ENCODE results near the gene KLHL28.

The KLHL28 gene

DNA sequence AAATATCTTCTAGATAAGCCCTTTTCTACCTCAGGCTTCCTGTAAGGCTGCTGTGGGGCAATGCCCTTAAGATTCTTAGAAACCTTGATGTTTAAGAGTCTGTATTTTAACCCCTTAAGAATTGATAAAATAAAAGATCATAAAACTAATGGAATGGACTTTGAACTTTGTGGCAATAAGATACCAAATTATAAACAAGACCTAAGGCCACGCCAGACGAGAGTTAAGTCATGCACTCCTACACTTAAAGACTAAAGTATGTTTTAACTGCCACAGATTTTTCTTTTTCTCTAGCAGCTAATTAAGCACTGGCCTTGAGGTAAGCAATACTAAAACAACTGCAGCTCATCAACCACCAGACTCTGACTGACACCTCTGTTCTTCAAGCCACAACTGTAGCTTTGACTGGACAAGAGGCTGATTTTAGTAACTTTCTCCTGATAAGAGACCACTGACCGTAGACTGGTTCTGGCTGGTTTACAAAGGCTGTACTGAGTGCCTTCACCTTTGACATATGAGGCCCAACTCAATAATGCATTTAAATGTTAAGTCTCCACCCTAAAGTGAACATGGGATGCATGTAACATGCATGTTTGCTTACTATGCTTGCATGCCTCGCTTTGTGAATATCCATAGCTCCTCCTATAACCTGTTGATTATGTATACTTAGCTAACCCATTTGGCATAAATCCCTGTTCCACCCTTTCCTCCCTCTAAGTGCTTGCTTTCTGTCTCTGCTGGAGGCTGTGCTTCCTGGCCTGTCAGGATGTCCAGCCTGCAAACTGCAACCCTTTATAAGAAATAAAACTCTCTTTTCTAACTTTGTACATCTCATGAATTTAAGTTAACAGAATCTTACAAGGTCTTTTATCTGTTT, 71.9 kb downstream of the KLHL28 start:
- TF ChIP-seq ARNTL (CRISPR knock-in tag; IDR thresholded peaks at IDR 0.05; ENCODE audit: borderline replicate concordance, low read depth) (no peak), ZFP3 (CRISPR knock-in tag; IDR thresholded peaks at IDR 0.05) (no peak), ZNF8 (CRISPR knock-in tag; IDR thresholded peaks at IDR 0.05) (no peak), BACH2 (CRISPR knock-in tag; IDR thresholded peaks at IDR 0.05; ENCODE audit: borderline replicate concordance) (no peak), ZFP30 (CRISPR knock-in tag; IDR thresholded peaks at IDR 0.05) (no peak), ESRRG (CRISPR knock-in tag; IDR thresholded peaks at IDR 0.05) (no peak)
- TF ChIP-seq, protein P1, sequence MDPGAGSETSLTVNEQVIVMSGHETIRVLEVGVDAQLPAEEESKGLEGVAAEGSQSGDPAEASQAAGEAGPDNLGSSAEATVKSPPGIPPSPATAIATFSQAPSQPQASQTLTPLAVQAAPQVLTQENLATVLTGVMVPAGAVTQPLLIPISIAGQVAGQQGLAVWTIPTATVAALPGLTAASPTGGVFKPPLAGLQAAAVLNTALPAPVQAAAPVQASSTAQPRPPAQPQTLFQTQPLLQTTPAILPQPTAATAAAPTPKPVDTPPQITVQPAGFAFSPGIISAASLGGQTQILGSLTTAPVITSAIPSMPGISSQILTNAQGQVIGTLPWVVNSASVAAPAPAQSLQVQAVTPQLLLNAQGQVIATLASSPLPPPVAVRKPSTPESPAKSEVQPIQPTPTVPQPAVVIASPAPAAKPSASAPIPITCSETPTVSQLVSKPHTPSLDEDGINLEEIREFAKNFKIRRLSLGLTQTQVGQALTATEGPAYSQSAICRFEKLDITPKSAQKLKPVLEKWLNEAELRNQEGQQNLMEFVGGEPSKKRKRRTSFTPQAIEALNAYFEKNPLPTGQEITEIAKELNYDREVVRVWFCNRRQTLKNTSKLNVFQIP (CRISPR knock-in tag; IDR thresholded peaks at IDR 0.05; ENCODE audit: borderline replicate concordance, low read depth), result no peak
- TF ChIP-seq, protein P2, sequence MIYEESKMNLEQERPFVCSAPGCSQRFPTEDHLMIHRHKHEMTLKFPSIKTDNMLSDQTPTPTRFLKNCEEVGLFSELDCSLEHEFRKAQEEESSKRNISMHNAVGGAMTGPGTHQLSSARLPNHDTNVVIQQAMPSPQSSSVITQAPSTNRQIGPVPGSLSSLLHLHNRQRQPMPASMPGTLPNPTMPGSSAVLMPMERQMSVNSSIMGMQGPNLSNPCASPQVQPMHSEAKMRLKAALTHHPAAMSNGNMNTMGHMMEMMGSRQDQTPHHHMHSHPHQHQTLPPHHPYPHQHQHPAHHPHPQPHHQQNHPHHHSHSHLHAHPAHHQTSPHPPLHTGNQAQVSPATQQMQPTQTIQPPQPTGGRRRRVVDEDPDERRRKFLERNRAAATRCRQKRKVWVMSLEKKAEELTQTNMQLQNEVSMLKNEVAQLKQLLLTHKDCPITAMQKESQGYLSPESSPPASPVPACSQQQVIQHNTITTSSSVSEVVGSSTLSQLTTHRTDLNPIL (CRISPR knock-in tag; IDR thresholded peaks at IDR 0.05; ENCODE audit: low read depth), result no peak
- ATAC-seq, result no peak

DNA sequence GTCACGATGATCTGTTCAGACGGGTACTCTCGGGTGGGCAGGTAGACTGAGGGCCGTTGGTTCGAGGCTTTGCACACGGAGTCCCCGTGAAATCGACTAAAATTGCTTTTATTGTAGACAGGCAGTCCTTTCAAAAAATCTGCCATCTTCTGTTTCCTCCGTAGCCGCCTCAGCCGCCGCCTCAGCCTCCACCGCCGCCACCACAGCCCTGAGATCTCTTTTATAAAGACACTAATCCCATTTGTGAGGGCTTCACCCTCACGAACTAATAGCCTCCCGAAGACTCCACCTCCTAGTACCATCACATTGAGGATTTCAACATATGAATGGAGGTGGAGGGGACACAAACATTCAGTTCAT, 74.2 kb downstream of the KLHL28 start:
- TF ChIP-seq ARNTL (CRISPR knock-in tag; IDR thresholded peaks at IDR 0.05; ENCODE audit: borderline replicate concordance, low read depth) (no peak), TCF4 (CRISPR knock-in tag; IDR thresholded peaks at IDR 0.05; ENCODE audit: borderline replicate concordance) (no peak), ZNF565 (CRISPR knock-in tag; conservative IDR thresholded peaks at IDR 0.05; ENCODE audit: low read depth) (no peak)
- TF ChIP-seq, protein P1 (CRISPR knock-in tag; IDR thresholded peaks at IDR 0.05; ENCODE audit: borderline replicate concordance, low read depth), result no peak
- TF ChIP-seq, protein P2 (CRISPR knock-in tag; IDR thresholded peaks at IDR 0.05; ENCODE audit: low read depth), result no peak
- ATAC-seq, result no peak

DNA sequence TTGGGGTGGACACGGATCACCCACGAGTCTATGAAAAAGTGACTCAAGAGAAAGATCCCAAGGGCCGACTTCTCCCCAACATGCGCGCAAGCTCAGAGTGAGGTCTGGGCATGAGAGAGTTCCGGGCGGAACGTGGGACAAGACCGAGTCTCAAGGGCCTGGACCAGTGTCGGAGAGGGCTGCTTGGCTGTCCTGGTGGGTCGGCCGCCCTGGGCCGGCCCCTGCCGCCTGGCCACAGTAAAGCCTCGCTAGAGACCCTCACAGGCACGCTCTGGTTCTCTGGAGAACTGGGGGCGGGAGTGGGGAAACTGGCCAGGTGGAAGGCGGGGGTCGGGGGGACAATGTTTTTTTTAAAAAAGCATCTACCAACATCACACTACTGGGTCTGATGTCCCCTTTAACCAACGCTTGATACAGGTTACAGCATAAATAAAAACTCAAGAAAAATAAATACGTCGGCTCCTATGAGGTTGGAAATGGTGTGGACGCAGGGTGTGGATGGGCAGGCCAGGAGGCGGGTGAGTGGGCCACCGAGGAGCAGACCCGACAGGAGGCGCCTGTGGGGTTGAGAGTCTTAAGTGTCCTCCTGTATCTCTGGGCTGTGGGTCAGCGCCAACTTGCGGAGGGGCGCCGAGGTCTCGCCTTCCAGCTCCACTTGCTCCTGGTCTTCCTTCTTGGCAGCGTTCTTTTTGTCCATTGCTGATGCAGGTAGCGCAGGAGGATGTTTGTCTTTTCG, 74.7 kb downstream of the KLHL28 start:
- TF ChIP-seq, protein P1 (CRISPR knock-in tag; IDR thresholded peaks at IDR 0.05; ENCODE audit: borderline replicate concordance, low read depth), result no peak
- TF ChIP-seq CSDC2 (CRISPR knock-in tag; IDR thresholded peaks at IDR 0.05), result no peak
- no peak for TF ChIP-seq SNAI2 (CRISPR knock-in tag; IDR thresholded peaks at IDR 0.05)
- no peak for TF ChIP-seq PPARA (CRISPR knock-in tag; IDR thresholded peaks at IDR 0.05; ENCODE audit: borderline replicate concordance)
- no peak for TF ChIP-seq ZNF565 (CRISPR knock-in tag; conservative IDR thresholded peaks at IDR 0.05; ENCODE audit: low read depth)
- TF ChIP-seq, protein P3, sequence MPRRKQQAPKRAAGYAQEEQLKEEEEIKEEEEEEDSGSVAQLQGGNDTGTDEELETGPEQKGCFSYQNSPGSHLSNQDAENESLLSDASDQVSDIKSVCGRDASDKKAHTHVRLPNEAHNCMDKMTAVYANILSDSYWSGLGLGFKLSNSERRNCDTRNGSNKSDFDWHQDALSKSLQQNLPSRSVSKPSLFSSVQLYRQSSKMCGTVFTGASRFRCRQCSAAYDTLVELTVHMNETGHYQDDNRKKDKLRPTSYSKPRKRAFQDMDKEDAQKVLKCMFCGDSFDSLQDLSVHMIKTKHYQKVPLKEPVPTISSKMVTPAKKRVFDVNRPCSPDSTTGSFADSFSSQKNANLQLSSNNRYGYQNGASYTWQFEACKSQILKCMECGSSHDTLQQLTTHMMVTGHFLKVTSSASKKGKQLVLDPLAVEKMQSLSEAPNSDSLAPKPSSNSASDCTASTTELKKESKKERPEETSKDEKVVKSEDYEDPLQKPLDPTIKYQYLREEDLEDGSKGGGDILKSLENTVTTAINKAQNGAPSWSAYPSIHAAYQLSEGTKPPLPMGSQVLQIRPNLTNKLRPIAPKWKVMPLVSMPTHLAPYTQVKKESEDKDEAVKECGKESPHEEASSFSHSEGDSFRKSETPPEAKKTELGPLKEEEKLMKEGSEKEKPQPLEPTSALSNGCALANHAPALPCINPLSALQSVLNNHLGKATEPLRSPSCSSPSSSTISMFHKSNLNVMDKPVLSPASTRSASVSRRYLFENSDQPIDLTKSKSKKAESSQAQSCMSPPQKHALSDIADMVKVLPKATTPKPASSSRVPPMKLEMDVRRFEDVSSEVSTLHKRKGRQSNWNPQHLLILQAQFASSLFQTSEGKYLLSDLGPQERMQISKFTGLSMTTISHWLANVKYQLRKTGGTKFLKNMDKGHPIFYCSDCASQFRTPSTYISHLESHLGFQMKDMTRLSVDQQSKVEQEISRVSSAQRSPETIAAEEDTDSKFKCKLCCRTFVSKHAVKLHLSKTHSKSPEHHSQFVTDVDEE (CRISPR knock-in tag; IDR thresholded peaks at IDR 0.05), result no peak
- no peak for TF ChIP-seq BACH2 (CRISPR knock-in tag; IDR thresholded peaks at IDR 0.05; ENCODE audit: borderline replicate concordance)
- TF ChIP-seq, protein P4, sequence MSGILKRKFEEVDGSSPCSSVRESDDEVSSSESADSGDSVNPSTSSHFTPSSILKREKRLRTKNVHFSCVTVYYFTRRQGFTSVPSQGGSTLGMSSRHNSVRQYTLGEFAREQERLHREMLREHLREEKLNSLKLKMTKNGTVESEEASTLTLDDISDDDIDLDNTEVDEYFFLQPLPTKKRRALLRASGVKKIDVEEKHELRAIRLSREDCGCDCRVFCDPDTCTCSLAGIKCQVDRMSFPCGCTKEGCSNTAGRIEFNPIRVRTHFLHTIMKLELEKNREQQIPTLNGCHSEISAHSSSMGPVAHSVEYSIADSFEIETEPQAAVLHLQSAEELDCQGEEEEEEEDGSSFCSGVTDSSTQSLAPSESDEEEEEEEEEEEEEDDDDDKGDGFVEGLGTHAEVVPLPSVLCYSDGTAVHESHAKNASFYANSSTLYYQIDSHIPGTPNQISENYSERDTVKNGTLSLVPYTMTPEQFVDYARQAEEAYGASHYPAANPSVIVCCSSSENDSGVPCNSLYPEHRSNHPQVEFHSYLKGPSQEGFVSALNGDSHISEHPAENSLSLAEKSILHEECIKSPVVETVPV (CRISPR knock-in tag; IDR thresholded peaks at IDR 0.05), result no peak
- TF ChIP-seq ZNF8 (CRISPR knock-in tag; IDR thresholded peaks at IDR 0.05), result no peak
- TF ChIP-seq OSR1 (CRISPR knock-in tag; IDR thresholded peaks at IDR 0.05), result no peak
- TF ChIP-seq ZC3H10 (CRISPR knock-in tag; IDR thresholded peaks at IDR 0.05), result no peak
- no peak for ATAC-seq

Data from SK-N-SH treated with all-trans-retinoic acid at 6 μM for 48 hours (cell line).